Lung (tissue), 16 donors: ENCODE data around the gene OR2C1. TPM values are rescaled to one million over a fixed set of nuclear protein-coding genes. Genes with fewer than 3 reads are reported as not detected.

Source experiments
- ATAC-seq: fragments of 200-7000 bp; cut with Tn5 transposase; one replicate; pipeline ENCODE4 v1.9.1; 2020; ENCODE audit warnings: moderate number of reproducible peaks; ENCODE audit not compliant: insufficient read depth, low FRiP score
- DNase-seq, 3 donors: peaks; one replicate each; pipeline ENCODE4 v3.0.0-alpha.2; 2013 to 2017
- H3K27ac ChIP-seq, 2 donors: one replicate each; pipeline ENCODE4 v1.5.1; 2013; ENCODE audit warnings: mild to moderate bottlenecking in 2 of 2, moderate library complexity in 2 of 2, control low read depth in 1 of 2, inconsistent platforms in 1 of 2, low read depth in 1 of 2, low read length in 1 of 2
- H3K27me3 ChIP-seq, 3 donors: one replicate each; pipeline ENCODE4 v1.5.1; 2013; ENCODE audit warnings: low read length in 2 of 3; ENCODE audit not compliant: control insufficient read depth in 3 of 3, insufficient read depth in 3 of 3
- H3K36me3 ChIP-seq, 4 donors: one replicate each; pipeline ENCODE4 v1.5.1; 2013; ENCODE audit warnings: low read length in 4 of 4, mild to moderate bottlenecking in 1 of 4, moderate library complexity in 1 of 4; ENCODE audit not compliant: control insufficient read depth in 4 of 4, insufficient read depth in 4 of 4
- H3K4me1 ChIP-seq, 5 donors: one replicate each; pipeline ENCODE4 v1.5.1; 2013; ENCODE audit warnings: low read length in 5 of 5, mild to moderate bottlenecking in 2 of 5, moderate library complexity in 1 of 5; ENCODE audit not compliant: control insufficient read depth in 5 of 5, insufficient read depth in 5 of 5
- H3K4me3 ChIP-seq: one replicate; pipeline ENCODE4 v1.5.1; 2013; ENCODE audit warnings: mild to moderate bottlenecking, control low read depth, moderate library complexity
- H3K9ac ChIP-seq, 2 donors: one replicate each; pipeline ENCODE4 v1.5.1; 2013; ENCODE audit warnings: low read length in 2 of 2, control low read depth in 1 of 2; ENCODE audit not compliant: insufficient read depth in 1 of 2
- H3K9me3 ChIP-seq, 4 donors: one replicate each; pipeline ENCODE4 v1.5.1; 2013; ENCODE audit warnings: low read length in 3 of 4, mild to moderate bottlenecking in 1 of 4, moderate library complexity in 1 of 4; ENCODE audit not compliant: control insufficient read depth in 4 of 4, insufficient read depth in 3 of 4
- CTCF ChIP-seq: IDR thresholded peaks from 2 replicates; pipeline ENCODE4 v1.5.1; 2012; ENCODE audit warnings: mild to moderate bottlenecking; ENCODE audit errors: control extremely low read depth, extremely low read depth
- whole genome bisulfite sequencing, 2 donors: extraction: QIAGEN DNeasy Blood & Tissue Kit; methylation state at CpG; one replicate each; pipeline ENCODE4 v1.1.7; 2013; 5-methylcytosine and 5-hydroxymethylcytosine counted together
- long read RNA-seq, 5 donors: transcript quantifications; one replicate each; lab custom pipeline, GENCODE V29; 2026
- polyA plus RNA-seq, 2 donors: library from polyadenylated mRNA; stranded (reverse); fragments of 200-250 nt; gene quantifications; one replicate each; pipeline ENCODE4 v1.2.1, GENCODE V29; 2013
- total RNA-seq, 2 donors: library from RNA; depleted of rRNA in 1 of 2; stranded (reverse); fragments of >200 nt in 1 of 2; gene quantifications; one replicate each; pipeline ENCODE4 v1.2.1, GENCODE V29; 2014 to 2021
- donor health status: control.
- donor health status: control.
- donor health status: Bipolar disorder and iron deficiency.
- donor health status: healthy.
- donor health status: DM: yes; HTN: yes; CAD: no.

OR2C1 gene
- total RNA-seq (under 1 TPM in 1 of 2 donors, not detected in 1; 0.51 TPM), polyA plus RNA-seq (under 1 TPM in 1 of 2 donors, not detected in 1; 0.05 TPM)
- long read RNA-seq, donor 1 = 0 reads
- long read RNA-seq, donor 2 = 0 reads
- long read RNA-seq, donor 3 = 0 reads
- long read RNA-seq, donor 4 = 0 reads
- long read RNA-seq, donor 5 = 0 reads

DNA sequence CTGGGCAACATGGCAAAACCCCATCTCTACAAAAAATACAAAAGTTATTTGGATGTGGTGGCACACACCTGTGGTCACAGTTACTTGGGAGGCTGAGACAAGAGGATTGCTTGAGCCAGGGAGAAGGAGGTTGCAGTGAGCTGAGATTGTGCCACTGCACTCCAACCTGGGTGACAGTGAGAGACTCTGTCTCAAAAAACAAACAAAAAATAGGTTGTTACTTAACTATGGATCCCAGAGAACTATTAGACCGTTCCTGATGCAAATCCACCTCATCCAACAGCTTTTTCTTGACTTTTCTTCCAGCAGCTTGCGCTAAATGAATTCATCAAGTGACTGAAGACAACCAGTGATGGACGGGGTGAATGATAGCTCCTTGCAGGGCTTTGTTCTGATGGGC lies at the start of gene OR2C1:
Gene OR2C1 (plus strand): TSS at position 301 of the 400 bp plus-strand sequence. CDS start 52 bp downstream, at position 353.
- Histone ChIP-seq H3K9me3 (peaks cover 0 to 12% (median 0%) of the 10 kb centered on the region in 4 donors), H3K36me3 (no peaks in the 10 kb centered on the region), H3K27ac (no peak within 1 kb of the TSS), H3K9ac (no peak within 1 kb of the TSS), H3K27me3 (no peaks in the 10 kb centered on the region), H3K4me1 (no peaks in the 10 kb centered on the region), H3K4me3 (no peak within 1 kb of the TSS)
- DNase-seq (no peak), ATAC-seq (no peak)
- WGBS, 2 donors = 70 to 74% methylated on average over 3 of the region's 3 CpGs
- no peak for TF ChIP-seq CTCF

DNA sequence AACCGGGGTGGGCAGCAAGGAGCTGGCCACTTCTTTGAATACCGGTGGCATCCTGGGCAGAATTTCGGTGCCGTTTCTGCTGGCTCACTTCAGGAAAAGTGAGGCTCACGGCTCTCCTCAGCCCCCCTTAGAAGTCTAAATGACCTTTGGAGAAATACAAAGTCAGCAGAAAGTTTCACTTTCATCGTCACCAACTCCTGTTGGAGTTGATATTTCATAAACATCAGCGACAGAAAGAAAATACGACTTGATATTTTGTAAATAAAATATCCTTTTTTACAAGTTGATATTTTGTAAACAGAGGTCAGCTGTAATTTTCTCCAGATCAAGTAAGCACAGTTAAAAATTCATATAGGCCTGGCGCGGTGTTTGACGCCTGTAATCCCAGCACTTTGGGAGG lies 49.6 kb upstream of the OR2C1 start:
- no peaks in the 10 kb centered on the region for H3K27me3 ChIP-seq
- peaks cover 0 to 9% (median 0%) of the 10 kb centered on the region in 5 donors for H3K4me1 ChIP-seq
- WGBS, 2 donors = 59 to 63% methylated on average over 11 of the region's 11 CpGs
- ATAC-seq (no peak), DNase-seq (no peak)
- H3K27ac ChIP-seq = peak overlapping the region; percentile 92 to 97
- no peak for TF ChIP-seq CTCF
- peak overlapping the region in 1 of 2 donors; percentile 41 for H3K9ac ChIP-seq
- H3K36me3 ChIP-seq = peaks cover 8 to 37% (median 27%) of the 10 kb centered on the region in 4 donors
- H3K4me3 ChIP-seq = peak overlapping the region; percentile 77
- H3K9me3 ChIP-seq = peaks cover 2 to 52% (median 33%) of the 10 kb centered on the region in 4 donors

DNA sequence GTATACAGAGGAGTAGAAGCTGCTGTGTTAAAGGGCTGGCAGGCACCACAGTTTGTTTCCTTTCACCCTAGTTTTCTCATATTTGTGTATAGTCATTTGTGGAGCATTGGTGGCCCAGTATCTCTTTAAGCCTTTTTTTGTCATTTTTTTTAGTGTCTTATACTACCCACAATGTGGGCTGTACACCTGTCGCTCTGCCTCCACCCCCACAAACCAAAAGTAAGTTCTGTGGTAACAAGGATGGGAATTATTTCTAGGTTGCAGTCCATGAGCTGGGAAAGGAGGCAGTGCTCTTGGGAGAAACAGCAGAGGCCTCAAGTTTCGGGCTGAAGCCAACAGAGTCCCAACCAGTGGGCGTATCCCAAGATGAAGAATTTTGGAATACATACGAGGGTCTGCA lies 44.2 kb upstream of the OR2C1 start:
- no peak for DNase-seq
- Histone ChIP-seq H3K4me1 (no peaks in the 10 kb centered on the region), H3K27ac (no peak overlapping the region), H3K9me3 (peaks cover 15 to 71% (median 49%) of the 10 kb centered on the region in 4 donors), H3K27me3 (no peaks in the 10 kb centered on the region), H3K36me3 (peaks cover 18 to 68% (median 43%) of the 10 kb centered on the region in 4 donors), H3K9ac (no peak overlapping the region), H3K4me3 (no peak overlapping the region)
- no peak for TF ChIP-seq CTCF
- WGBS, 2 donors = 98% methylated on average over 4 of the region's 4 CpGs
- ATAC-seq = no peak
